Hippocampal formation (tissue), 2 donors: Measurements from ENCODE around the gene ETV6.
"Not testable (repeated sequence)": the region's sequence is repeated elsewhere in the genome, so short reads cannot be mapped to it uniquely, and the experiment has no call there.

Experiments
- DNase-seq, 2 donors: peaks; one replicate each; lab custom pipeline; 2025; lab: John Stamatoyannopoulos, UW

Gene ETV6

DNA sequence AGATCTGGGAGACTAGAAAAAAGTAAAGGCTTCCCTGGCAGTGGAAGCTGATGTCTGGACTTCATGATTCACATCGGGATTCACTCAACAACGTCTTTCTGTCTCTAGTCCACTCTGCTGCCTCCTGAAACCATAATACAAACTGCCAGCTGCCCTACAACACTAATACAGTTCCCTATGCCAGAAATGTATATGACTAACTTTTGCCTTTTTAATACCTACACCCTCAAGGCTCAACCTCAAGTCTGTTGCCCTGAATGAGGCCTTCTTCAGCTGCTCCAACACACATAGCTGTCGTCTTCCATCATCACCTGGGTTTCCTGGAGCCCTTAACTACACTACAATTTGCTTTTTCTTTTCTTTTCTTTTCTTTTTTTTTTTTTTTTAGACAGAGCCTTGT, 238.6 kb downstream of the ETV6 start:
- no peak for DNase-seq

DNA sequence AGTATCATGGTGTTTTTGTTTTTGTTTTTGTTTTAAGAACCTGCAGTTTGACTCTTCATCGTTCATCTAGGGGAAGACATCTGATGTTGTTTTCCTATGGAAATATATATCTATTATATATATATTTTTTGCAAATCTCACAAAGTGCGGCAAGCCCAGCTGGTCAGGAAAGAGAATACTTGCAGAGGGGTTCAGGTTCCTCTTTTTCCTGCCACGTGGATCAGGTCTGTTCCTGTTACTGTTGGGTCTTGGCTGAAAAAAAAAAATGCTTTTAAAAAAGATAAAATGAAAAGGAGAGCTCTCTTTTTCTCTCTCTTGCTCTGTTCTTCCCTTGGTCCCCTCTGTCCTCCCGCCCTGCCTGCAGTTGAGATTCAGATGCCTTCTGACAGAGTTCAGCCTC, 241.9 kb downstream of the ETV6 start:
- DNase-seq = no peak

DNA sequence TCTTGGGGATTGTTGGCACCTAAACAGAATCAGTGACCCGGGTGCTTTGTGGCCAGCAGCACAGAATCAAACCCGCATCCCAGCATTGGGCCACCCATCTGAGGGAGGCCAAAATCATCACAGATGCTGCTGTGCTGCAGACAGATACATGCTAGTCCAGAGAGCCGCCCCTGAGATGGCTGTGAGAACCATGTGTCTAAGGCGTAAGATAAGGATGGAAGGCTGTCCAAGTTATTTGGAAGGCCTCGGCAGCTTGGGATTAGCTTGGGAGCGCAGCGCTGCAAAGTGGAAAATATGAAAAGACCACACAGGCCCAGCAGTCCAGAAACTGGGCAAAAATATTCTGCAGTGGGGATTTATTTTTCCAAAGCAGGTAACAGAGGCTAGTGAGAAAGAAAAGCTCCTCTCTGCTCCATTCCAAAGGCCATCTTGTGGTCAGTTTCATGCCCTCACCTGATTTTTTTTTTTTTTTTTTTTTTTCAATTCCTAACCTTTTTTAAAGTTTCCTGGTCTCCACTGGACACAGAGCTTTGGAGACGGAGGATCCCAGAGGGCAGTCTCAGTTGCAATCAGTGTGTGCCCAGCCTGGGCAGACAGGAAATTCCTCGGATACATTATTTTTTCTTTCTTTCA, 242.4 kb downstream of the ETV6 start:
- DNase-seq = no peak

DNA sequence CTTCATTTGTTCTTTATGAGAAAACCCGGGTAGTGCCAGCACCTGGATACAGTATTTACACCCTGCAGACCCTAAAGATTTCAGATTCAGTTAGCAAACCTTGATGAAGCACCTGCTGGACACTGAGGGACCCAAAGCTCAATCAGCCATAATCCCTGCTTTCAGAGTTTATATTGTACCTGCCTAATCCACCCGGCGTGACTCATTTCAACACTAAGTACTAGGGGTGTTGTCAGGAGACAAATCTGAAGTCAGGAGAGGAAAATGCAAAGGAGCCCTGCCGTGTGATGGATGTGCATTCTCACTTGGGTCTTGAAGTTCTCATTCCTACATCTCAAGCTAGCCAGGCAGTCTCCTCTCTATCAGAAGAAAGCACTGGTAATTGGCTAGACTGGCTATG, 244.5 kb downstream of the ETV6 start:
- DNase-seq = no peak

DNA sequence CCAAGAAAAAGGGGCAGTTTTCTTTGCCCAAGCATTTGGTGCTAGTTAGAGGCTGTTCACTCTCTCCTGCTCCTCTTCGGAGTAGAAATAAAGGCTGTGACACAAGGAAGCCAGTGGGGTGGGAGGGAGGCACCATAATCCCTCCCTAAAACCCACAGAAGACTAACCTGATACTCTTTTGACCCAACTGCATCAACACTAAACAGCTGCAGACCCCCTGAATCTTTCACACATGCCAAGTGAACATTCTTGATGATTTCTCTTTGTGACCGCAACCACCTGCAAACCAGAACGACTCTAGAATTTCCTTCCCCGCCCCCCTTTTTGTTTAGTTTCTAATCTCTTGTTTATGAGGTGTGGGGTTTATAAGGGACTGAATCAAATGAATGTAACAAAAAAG, 245.4 kb downstream of the ETV6 start:
- DNase-seq = no peak

DNA sequence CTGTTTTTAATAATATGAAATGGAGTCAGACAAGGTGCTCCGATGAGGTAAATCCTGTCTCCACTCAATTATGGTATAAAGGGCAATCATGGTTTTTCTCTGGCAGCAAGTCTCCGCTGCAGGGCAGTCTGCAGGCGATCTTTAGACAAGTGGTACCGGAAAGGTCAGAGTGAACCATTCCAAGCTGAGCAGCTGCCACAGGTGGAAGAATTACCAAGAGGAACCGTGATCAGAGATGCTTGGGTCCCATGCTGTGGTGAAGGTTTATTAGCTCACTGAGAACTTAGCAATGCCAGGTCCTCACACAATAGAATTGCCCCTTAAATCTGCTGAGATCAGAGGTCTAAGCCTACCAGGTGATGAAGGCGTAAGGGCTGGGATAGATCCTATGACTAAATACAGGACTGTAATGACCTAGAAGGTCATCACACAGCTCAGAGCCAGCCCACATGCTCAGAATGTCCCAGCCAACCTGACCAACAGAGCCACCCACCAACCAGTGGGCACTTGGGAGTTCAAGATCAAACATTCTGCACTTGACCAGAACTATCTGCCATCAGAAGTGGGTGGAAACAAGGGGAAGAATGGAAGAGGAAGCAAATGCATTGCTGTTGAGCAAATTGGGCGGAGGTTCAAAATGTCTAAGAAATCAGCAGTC, 246.1 kb downstream of the ETV6 start:
- no peak for DNase-seq

DNA sequence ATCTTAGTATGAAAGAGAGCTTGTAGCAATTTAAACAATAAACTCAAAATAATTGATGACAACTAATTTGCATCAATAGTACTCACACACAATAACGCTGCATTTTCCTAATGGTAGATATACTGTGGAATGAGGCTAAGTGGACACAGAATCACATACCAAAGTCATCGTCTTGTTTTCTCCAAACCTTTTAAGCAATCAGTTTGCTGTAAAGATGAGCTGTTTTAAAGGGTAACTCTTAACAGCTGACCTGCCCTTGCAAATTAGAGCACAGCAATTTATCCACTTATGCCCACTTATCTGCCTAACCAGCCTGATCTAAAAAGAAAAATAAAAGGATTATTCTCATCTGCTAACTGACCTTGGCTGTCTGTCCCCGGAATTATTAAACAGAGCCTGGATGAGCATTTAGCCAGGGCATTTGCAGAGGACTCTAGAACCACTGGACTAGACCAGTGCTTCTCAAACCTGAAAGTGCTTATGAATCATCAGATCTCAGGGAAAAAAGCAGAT, 247.0 kb downstream of the ETV6 start:
- no peak for DNase-seq

DNA sequence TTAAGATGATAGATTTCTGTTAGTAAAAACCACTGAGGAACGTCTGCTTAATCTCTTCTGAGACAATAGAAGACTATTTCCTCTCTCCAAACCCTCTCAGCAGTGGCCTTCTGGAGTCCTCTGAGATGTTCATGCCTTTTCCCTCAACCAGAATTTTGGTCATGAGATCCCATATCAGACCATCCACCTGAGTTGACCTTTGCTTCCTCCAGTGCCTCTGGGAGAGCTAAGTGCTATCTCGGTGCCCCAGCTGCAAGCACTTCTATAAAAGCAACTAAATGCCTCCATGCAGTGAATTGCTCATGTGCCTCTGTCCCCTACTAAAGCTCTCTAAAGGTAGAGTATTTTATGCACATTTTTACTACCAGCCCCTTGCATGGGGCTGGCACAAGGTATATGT, 248.4 kb downstream of the ETV6 start:
- no peak for DNase-seq

DNA sequence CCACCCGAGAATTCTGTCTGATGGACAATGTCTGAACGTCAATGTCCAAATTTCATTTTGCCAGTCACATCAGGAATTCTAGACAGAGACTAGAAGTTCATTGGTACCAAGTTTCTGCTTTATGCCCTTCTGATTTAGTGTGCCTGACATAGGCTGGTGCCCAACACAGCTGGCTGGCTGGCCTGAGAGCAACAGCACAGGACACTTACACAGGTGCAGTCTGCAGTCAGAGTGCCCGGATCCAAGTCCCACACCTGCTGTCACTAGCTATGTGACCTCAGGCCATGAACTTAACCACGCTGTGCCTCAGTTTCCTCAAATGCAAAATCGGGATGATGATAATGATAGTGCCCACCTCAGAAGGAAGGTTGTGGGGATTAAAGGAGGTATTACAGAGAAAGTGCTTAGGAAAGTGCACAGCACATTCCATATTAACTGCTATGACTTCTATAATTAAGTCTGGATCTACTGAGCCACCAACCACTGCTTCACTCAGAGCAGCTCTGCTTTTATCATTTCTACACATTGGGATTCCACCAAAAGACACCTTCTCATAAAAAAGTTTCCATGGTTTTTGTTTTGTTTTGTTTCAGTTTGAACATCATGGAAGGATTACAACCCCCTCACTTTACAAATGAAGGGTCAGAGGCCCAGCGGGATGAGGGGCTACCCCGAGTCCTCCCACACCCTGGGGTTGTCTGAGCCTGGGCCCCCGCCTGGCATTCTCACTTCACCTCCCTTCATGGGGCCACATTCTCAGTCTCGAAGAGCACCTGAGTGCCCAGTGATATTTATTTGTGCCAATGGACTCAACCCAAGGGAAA, 252.4 kb downstream of the ETV6 start:
- no peak for DNase-seq

DNA sequence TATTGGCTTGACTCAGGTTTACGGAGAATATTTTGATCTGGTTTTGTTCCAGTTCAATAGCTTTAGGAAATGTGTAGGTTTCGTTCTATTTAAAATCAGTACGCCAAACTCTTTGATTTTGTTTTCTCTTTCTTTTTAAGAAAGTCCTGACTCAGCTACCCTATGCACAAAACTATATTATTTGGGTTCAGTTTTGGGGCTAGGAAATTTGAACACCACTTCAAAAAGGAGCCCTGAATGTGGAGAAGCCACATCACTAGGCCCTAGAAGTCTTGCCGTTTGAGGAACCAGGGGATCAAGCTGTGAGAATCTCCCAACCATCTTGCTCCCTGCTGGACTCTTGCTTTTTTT, 253.0 kb downstream of the ETV6 start:
- DNase-seq = no peak

DNA sequence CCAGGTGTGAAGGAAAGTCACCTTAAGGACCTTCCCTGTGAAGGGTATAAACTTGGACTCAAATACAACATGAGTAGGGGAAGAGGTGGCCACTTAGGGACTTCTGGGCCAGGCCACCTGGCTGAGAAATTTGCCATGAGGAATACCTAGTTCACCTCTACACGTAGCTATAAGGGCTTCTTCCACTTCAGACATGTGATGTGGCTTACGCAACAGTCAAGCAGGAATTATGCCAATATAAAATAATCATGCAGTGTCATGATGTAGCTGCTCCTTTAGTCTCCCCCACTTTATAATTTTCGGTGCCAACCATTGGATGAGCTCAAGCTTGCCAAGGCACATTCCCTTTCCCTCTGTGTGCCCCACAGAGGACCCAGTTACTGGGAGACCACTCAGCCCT, 254.7 kb downstream of the ETV6 start:
- DNase-seq = no peak

DNA sequence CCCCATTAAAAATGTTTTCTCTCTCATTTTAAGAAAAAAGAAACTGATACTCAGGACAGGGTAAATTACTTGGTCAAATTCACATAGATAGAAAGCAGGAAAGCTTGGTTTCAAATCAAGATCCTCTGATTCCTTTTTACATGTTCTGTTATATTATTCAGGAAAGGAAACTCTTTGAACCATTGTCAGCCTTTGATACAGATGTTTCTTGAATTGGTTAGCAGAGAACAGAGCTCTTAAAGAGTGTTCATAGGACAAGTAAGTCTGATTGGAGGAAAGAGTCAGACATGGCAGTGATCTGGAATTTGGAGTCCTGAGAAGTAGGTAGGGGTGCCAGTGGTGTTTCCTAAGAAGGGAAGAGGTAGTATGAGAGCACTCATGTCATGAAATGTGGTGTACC, 256.1 kb downstream of the ETV6 start:
- DNase-seq = no peak

DNA sequence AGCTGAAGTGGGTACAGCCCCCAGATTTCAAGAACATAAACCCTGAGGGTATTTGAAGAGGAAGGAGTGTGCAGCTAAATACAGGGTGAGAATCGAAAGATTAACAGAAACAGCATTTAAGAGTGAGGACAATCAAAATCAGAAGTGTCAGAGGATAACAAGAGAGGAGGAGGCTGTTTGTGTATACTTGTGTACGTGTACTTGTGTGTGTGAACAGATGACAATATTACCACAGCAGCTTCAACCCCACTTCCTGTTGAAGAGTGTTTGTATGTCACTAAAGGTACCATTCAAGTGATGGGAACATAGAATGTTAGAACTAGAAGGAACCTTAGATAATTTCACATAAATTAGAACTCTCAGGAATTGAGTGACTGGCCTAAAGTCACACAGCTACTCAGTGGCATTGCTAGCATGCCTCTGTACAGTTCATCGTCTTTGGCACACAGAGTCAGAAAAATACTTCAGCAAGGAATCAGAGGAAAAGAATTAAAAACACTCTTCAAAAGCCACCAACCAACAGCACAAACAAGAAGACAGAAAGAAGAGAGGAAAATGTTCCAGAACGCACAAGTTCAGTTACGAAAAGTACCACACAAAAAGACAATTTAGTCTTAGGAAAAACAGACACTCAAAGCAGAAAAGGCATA, 256.9 kb downstream of the ETV6 start:
- DNase-seq = no peak

DNA sequence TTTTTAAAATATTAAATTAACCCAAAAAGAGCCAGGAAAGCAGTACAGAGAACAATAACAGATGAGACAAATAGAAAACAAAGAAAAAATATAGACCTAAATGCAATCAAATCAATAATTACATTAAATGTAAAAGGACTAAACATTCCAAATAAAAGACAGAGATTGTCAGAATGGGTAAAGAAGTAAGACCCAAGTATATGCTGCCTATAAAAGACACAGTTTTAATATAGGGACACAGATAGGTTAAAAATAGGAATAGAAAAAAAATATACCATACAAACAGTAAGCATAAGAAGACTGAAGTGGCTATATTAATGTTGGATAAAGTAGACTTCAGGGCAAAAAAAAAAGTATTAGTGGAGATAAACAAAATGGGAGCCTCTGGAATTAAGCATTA, 258.2 kb downstream of the ETV6 start:
- no peak for DNase-seq

DNA sequence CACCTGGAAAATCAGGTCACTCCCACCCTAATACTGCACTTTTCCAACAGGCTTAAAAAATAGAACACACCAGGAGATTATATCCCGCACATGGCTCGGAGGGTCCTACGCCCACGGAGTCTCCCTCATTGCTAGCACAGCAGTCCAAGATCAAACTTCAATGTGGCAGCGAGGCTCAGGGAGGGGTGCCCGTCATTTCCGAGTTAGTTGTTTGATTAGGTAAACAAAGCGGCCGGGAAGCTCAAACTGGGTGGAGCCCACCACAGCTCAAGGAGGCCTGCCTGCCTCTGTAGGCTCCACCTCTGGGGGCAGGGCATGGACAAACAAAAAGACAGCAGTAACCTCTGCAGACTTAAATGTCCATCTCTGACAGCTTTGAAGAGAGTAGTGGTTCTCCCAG, 259.9 kb downstream of the ETV6 start:
- not testable (repeated sequence) for DNase-seq

DNA sequence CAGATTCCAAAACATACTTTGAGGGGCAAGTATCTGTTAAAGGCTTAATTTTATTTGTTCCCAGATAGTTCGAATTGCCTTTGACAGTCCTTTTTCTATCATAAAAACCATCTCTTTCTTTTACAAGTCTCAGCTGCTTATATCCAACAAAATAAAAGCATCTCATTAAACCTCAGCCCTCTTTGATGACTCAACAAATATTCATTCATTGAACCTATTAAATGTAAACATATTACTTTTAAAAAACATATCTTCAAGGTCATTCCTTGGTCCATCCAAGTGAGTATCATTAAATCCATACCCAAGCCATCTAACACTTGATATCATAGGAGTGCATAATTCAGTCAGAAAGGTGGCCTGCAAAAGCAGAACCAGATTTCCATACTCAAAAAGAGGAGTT, 266.6 kb downstream of the ETV6 start:
- DNase-seq = no peak

DNA sequence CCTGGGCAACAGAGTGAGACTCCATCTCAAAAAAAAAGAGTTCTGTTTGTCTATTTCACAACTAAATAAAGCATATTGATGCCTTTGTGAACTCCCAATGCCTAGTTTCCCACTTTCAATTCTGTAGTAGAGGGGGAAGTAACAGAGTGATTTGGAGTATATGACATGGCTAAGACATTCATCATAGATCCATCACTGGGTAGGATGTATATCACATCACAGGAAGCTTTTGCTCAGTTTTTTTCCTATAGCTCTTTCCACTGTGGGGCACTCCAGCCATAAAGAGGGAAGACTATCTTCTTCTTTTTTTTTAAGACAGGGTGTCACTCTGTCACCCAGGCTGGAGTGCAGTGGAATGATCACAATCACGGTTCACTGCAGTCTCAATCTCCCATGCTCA, 267.3 kb downstream of the ETV6 start:
- no peak for DNase-seq

DNA sequence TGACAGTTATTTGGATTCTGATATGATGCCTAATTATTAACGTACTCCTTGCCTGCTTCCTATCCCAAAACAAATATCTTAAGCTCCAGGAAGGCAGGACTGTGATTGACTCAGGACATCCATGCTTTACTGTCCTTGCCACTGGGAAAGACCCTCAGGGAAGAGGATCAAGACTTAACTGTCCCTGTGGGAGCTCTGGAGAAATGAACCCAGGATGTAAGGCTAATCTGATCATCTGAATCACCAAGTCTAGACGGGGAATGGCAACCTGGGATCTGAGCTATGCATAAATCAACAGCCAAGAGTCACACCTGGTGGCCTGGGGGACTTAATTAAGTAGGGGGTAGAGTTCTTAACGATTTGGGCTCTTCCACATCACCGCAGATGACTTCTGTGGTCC, 268.0 kb downstream of the ETV6 start:
- DNase-seq = no peak

DNA sequence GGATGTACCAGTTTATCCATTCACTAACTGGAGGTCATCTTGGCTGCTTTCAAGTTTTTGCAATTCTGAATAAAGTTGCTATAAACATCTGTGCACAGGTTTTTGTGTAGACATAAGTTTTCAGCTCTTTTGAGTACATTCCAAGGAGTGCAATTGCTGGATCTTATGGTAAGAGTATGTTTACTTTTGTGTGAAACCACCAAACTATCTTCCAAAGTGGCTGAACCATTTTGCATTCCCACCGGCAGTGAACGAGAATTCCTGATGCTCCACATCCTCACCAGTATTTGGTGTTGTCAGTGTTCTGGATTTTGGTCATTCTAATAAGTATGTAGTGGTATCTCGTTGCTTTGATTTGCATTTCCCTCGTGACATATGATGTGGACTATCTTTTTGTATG, 270.8 kb downstream of the ETV6 start:
- DNase-seq = no peak

DNA sequence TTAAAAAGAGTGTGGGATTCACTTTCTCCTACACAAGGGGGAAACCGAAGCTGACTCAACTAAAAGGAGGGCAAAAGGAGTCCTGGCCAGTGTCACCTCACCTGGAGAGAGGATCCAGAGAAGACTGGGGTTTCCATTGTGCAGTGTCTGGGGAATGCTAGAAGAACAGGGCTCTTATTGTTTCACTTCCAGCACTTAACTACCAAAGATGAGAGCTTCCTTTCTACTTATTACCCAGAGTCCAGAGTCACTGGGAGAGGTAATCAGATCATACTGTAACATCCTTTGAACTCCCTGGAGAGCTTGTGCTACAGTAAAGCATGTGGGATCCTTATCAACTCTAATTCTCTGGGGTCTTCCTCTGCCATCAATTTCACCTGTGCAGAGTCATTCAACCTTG, 272.9 kb downstream of the ETV6 start:
- DNase-seq = no peak

DNA sequence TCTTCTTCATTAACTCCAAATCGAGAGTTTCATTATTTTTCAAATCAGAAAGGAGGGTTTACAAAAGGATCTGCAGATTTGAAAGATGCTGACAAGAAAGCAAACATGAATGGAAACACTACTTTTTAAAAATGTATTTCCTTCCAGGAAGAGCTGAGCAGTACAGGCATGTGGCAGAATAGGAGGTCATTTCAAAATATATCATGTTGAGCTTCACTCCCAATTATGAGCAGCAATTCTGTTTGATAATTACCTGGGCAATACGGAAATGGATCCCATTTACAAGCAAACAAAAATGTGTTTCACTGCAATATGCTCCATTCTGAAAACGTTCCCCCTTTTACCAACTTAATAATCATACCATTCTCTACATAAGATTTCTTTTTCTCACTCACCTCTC, 273.6 kb downstream of the ETV6 start:
- DNase-seq = no peak

DNA sequence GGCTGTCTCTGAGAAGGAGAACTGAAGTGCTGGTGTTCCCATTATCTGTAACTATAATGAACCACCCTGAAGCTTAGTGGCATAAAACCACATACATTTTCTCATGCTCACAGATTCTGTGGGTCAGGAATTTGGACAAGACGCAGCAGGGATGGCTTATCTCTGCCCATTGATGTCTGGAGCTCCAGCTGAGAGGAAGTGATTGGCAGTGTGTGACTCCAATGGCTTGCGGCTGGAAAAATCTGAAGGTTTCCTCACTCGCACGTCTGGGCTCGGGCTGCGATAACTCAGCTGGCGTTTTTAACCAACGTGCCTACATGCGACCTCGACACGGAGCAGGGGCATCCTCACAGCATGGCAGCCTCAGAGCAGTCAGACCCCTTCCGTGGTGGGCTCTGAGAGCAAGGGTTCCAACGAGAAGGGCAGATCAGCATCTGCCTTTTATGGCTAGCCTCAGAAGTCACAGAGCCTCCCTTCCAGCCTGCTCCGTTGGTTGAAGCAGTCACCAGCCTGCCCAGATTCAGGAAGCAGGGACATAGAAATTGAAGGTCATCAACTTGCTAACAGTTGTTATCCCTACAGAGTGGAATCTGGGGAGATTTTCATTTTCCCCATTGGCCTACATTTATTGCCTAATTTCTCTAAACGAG, 277.9 kb downstream of the ETV6 start:
- DNase-seq = no peak
